GM19463 (cell line): ENCODE measurements around the gene ADCY1.

ENCODE experiments used
- ATAC-seq: cut with Tn5 transposase; IDR thresholded peaks from one replicate; pipeline ENCODE4 v1.9.1; 2021; ENCODE audit warnings: mild to moderate bottlenecking, moderate library complexity; ENCODE audit not compliant: unreplicated experiment

Gene ADCY1

GRCh38 chr7:45576249-45576929 is 2.2 kb downstream of the ADCY1 start:
- no peak for ATAC-seq

- no peak for ATAC-seq
Measured at GRCh38 chr7:45578022-45578421, 3.9 kb downstream of the ADCY1 start.

- ATAC-seq = no peak
Measured at GRCh38 chr7:45578467-45578866, 4.3 kb downstream of the ADCY1 start.

DNA sequence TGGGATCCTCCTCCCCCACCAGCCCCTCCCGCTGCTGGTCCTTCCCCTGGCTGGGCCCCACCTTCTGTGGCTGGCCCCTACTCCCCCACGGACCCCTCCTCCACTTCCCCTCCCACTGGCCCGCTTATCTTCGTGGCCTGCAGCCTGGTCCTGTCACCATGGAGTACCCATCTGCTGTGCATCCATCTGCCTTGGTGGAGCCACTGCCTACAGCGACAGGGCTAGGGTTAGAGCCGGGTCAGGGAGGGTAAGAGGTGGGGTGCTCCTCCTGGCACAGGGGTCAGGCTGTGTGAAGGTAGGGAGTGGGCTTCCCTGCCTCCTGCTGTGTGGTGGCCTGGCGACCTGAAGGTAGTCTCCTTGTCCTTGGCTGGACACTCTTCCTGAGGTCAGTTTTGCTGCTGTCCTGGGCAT is 5.2 kb downstream of the ADCY1 start:
- ATAC-seq = no peak

DNA sequence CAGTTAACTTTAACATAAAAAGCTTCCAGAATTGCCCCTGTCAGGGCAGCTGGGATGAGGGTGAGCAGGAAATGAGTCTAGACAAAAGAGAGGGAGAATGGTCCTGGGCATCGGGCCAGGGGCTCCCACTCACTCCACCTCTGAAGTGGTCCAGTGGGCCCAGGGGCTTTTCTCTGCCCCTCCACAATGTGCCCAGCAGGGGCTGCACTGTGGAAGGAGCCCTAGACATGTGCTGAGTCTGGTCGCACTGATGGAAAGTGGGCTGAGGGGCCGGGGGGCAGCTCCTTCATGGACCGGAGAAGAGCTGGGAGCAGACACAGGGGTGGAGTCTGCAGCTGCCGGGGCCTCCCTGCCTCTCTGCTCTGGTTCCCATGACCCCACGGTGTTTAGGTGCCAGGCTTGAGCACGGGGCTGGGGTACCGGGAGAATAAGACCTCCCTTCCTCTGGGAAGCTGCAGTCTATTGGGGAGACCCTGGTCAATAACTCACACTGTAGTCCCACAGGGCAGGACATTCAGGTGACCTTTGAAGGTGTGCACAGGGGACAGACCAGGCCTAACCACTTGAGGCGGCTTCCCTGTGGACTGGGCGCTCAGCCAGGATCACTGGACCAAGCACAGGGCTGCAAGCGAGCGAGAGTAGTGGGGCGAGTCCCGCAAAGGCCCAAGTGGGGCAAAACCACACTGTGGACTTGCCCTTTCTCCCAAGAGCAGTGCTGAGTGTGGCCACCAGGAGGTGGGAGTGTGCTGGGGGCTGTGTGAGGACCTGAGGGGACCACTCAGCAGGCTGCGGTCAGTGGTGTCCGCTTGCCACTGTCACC is 6.1 kb downstream of the ADCY1 start:
- no peak for ATAC-seq

GRCh38 chr7:45581271-45581780 is 7.2 kb downstream of the ADCY1 start:
- no peak for ATAC-seq

GRCh38 chr7:45582136-45582749 is 8.1 kb downstream of the ADCY1 start:
- ATAC-seq = no peak

- no peak for ATAC-seq
Measured at GRCh38 chr7:45582868-45583277, 8.7 kb downstream of the ADCY1 start.

GRCh38 chr7:45583296-45583695 is 9.1 kb downstream of the ADCY1 start:
- no peak for ATAC-seq

DNA sequence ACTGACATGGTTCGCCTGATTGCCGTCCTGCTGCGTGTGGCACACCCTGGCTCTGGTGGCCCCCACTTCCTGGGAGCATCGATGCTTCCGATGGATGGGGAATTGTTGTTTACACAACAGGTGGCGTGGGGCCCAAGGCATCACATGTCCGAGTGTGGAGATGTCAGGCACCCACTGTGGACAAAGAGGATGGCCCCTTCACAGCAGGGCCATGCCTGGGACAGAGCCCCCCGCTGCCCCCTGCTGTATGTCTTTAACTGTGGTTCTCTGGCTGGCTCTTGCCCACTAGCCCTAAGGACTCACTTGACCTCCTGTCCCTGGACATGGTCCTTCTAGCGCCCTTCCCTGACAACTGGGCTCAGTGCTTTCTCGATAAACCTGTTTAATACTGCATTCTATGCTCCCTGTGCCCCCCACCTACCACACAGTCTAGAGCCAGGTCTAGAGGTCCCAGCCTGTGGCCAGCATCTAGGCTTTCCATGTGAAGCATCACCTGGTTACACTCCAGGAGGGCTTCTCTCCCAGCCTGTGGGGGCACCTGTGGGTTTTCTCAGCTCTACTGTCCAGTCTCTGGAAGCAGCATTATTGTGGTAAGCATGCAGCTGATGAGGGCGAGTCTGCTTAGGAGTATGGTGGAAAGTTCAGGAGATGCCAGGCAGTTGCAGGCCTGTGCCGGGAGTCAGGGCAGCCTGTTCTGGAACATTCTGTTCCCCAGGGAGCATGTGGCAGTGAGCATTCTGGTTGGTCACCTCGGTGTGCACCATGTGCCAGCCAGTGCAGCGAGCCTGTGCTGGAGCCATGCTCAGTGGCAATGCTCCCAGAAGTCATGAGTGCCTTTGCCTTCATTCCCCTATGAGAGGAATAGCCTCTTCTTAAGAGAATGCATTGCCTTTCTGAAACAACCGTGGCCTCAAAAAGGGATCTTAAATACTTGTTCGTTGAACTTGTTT is 10.4 kb downstream of the ADCY1 start:
- ATAC-seq = no peak

GRCh38 chr7:45585628-45586027 is 11.5 kb downstream of the ADCY1 start:
- ATAC-seq = no peak

DNA sequence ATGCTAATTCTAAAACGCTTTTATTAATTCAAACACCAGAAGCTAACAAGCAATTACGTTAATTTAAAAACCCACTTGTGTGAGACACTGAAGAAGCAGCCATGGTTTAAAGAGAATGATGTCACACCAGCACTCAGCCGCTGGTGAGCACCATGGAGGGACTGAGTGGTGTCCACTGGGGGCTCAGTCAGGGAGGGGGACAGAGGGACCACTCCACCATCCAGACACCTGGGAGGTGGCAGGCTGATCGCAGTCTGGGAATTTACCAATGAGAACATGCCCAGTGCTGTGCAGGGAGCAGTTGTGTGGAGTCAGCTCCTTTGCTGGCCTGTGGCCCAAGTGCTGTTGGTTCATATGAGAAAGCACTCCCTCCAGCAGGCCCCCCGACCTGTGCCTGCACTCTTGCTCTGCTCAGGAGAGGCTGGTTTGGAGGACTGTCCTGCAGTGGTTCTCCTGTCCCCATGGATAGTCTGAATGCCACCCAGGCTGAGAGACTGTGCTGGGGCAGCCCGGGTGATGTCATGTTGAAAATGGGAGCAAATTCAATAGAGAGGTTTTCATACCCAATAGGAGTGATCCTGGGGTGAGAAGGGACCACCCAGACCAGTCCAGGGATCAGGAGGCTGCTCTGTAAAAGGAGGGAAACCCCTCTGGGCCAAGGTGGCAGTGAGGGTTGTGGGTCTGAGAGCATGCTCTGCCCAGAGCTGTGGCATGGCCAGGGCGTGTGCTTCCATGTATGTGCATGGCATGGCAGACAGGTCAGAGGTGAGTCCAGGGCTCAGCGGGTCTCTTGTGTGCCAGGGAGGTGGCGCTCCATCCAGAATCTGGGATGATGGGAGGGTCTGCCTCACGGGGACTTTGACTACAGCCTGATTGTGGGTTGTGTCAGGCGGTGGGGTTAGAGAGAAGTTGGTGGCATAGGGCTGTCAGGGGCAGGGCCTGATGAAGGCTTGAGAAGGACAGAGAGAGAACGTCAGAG is 12.7 kb downstream of the ADCY1 start:
- no peak for ATAC-seq

DNA sequence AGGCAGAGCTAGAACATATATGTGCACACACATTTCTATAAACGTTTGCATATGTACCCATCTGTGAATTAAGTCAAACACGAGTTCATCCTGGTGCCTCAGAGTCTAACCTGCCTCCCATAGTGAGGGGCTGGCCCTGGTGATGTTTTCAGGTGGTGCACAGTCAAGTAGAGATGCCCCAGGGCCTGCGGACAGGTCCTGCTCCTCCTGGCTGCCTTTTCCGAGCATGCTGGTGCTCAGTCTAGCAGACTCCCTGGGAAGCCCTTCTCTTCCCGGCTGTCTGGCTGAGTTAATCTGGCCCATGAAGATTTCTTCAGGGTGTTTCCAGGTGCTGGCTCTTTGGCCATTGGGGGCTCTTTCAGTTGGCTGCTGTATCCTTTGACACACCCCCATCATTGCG is 14.3 kb downstream of the ADCY1 start:
- no peak for ATAC-seq

DNA sequence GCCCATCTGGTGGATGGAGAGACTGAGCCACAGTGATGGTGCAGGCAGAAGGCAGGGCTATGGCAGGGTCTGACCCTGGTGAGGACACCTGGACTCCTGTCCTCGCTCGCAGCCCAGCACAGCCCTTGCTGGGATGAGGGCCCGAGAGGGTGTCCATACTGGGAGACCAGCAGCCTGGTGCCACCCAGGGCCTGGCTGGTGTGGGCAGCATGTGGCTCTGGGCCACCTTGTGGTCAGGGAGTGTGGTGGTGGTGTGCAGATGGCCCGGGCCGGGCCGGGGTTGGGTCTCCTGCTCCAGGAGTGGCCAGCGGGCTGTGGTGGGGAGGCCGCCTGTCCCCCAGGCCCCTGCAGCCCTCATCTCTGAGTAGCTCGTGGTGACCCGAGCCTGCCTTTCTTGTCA is 14.9 kb downstream of the ADCY1 start:
- ATAC-seq = no peak

GRCh38 chr7:45589915-45590678 is 15.9 kb downstream of the ADCY1 start:
- no peak for ATAC-seq

GRCh38 chr7:45590679-45591057 is 16.5 kb downstream of the ADCY1 start:
- ATAC-seq = no peak

GRCh38 chr7:45591101-45591906 is 17.1 kb downstream of the ADCY1 start:
- ATAC-seq = no peak
